ENCODE results near the gene LRRN3. TPM values are rescaled to one million over a fixed set of nuclear protein-coding genes. Genes with fewer than 3 reads are reported as not detected.

LRRN3 gene
- total and polyA plus RNA-seq, 2 donors from 2014 or later, result 0.54 to 1.1 TPM

DNA sequence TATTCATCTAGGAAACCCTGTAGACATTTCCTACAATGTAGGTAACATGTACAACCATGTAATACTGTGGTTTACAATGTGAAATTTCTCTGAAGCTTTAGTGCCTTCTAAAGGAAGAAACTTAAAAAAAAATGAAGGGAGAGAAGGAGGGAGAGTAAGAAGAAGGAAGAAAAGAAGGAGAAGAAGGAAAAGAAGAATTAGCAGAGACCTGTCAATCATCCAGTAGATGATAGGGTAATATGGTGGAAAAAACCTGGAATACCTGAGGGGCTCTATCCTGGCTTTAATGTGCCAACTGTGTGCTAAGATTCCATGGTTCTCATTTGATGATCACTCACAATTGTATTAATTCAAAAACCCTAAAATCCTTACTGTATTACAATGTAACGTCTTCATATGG, 2.6 kb upstream of the LRRN3 start:
- H3K27ac ChIP-seq (ENCODE audit: low read depth in 2 of 2, low read length in 2 of 2), result no peak overlapping the region
- no peaks in the 10 kb centered on the region for H3K4me1 ChIP-seq (ENCODE audit: control insufficient read depth in 2 of 3, insufficient read depth in 2 of 3, low read depth in 1 of 3, low read length in 3 of 3)
- intact Hi-C loops (cut with DNase I), result no loop called here
- no peaks in the 10 kb centered on the region for H3K36me3 ChIP-seq (ENCODE audit: control insufficient read depth in 2 of 3, insufficient read depth in 3 of 3, low read length in 3 of 3)
- H3K9ac ChIP-seq (ENCODE audit: low read length in 3 of 3), result no peak overlapping the region
- TF ChIP-seq, protein P1, sequence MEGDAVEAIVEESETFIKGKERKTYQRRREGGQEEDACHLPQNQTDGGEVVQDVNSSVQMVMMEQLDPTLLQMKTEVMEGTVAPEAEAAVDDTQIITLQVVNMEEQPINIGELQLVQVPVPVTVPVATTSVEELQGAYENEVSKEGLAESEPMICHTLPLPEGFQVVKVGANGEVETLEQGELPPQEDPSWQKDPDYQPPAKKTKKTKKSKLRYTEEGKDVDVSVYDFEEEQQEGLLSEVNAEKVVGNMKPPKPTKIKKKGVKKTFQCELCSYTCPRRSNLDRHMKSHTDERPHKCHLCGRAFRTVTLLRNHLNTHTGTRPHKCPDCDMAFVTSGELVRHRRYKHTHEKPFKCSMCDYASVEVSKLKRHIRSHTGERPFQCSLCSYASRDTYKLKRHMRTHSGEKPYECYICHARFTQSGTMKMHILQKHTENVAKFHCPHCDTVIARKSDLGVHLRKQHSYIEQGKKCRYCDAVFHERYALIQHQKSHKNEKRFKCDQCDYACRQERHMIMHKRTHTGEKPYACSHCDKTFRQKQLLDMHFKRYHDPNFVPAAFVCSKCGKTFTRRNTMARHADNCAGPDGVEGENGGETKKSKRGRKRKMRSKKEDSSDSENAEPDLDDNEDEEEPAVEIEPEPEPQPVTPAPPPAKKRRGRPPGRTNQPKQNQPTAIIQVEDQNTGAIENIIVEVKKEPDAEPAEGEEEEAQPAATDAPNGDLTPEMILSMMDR (IDR thresholded peaks at IDR 0.05; ENCODE audit: borderline replicate concordance, extremely low read depth, insufficient read depth), result no peak
- H3K9me3 ChIP-seq (ENCODE audit: control insufficient read depth in 2 of 3, insufficient read depth in 1 of 3, low read length in 3 of 3), result no peaks in the 10 kb centered on the region
- no peak for FAIRE-seq
- H3K27me3 ChIP-seq (ENCODE audit: control insufficient read depth, insufficient read depth, low read length), result no peaks in the 10 kb centered on the region
- no peak for DNase-seq
- no peak overlapping the region for H3K4me3 ChIP-seq (ENCODE audit: low read length in 3 of 3)

DNA sequence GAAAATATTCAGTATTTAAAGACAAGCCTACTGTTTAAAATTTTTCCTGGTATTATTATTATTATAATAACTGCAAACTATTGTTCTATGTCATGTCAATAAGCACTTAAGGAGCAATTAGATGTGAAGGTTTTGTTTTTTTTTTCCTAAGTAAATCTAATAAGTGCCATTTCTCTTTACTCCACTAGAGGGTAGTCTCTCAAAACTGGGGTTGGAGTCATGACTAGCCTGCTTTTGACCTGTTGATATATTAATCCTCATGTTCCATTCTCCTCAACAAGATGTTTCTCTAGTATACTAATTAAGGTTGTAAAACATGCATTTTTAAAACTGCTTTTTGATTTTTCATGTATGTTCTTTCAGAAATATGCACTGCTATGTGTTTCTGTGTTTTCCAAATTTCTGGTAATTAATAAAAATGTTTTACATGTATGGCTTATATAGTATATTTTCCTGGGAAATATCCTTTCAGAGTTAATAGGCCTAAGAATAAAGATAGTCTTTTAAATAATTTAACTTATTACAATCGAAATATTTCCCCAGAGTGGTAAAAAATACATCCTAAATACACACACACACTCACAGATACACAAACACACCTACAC, 1.0 kb upstream of the LRRN3 start:
- Histone ChIP-seq H3K27ac (ENCODE audit: low read depth in 2 of 2, low read length in 2 of 2) (no peak overlapping the region), H3K4me1 (ENCODE audit: control insufficient read depth in 2 of 3, insufficient read depth in 2 of 3, low read depth in 1 of 3, low read length in 3 of 3) (no peaks in the 10 kb centered on the region), H3K4me3 (ENCODE audit: low read length in 3 of 3) (no peak overlapping the region), H3K9me3 (ENCODE audit: control insufficient read depth in 2 of 3, insufficient read depth in 1 of 3, low read length in 3 of 3) (no peaks in the 10 kb centered on the region), H3K9ac (ENCODE audit: low read length in 3 of 3) (no peak overlapping the region), H3K27me3 (ENCODE audit: control insufficient read depth, insufficient read depth, low read length) (no peaks in the 10 kb centered on the region), H3K36me3 (ENCODE audit: control insufficient read depth in 2 of 3, insufficient read depth in 3 of 3, low read length in 3 of 3) (no peaks in the 10 kb centered on the region)
- TF ChIP-seq, protein P1 (IDR thresholded peaks at IDR 0.05; ENCODE audit: borderline replicate concordance, extremely low read depth, insufficient read depth), result peak; percentile 41
- FAIRE-seq (peak; percentile 93), DNase-seq (peak in 2 of 5 donors; percentile 60 to 62)
- intact Hi-C loops (cut with DNase I), result no loop called here

DNA sequence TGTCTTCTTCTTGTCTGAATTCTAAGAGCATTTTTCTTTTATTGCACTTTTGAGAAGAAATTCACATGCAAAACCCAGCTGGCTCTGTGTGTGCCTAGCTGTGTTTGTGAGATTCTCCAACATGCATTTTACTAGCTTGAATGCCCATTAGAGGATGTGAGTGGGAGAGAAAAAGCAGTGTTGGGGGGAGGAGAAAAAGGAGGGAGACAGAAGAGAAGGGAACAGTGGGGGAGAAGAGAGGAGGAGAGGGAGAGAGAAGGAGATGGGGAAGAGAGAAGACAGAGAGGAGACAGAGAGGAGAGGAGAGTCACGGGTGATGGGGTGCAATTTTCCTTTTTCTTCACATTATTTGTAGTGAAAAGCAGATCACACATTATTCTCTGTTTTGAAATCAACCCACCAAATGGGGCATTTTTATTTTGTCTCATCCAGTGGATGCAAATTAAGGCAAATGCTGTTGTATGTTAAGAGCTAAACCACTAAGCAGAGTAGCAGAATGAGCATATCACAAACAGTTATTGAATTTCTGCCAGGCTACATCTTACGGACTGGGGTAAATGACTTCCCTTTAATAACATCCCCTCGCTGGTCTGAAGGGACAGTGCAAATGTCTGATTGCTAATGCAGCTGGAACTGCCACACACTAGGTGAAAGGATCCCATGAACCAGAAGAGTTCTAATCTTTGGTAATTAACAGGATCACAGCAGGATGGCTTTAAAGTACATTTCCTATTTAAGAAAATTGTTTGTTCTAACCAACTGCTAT, 849 bp downstream of the LRRN3 start:
- Histone ChIP-seq H3K27me3 (ENCODE audit: control insufficient read depth, insufficient read depth, low read length) (no peaks in the 10 kb centered on the region), H3K9ac (ENCODE audit: low read length in 3 of 3) (peak overlapping the region in 1 of 3 donors; percentile 37), H3K27ac (ENCODE audit: low read depth in 2 of 2, low read length in 2 of 2) (no peak overlapping the region), H3K9me3 (ENCODE audit: control insufficient read depth in 2 of 3, insufficient read depth in 1 of 3, low read length in 3 of 3) (no peaks in the 10 kb centered on the region), H3K36me3 (ENCODE audit: control insufficient read depth in 2 of 3, insufficient read depth in 3 of 3, low read length in 3 of 3) (no peaks in the 10 kb centered on the region), H3K4me1 (ENCODE audit: control insufficient read depth in 2 of 3, insufficient read depth in 2 of 3, low read depth in 1 of 3, low read length in 3 of 3) (no peaks in the 10 kb centered on the region), H3K4me3 (ENCODE audit: low read length in 3 of 3) (peak overlapping the region; percentile 13 to 68 (median 44))
- intact Hi-C loops (cut with DNase I), result no loop called here
- TF ChIP-seq, protein P1 (IDR thresholded peaks at IDR 0.05; ENCODE audit: borderline replicate concordance, extremely low read depth, insufficient read depth), result no peak
- no peak for FAIRE-seq
- peak in 1 of 5 donors; percentile 28 for DNase-seq

Measured in kidney (tissue), 14 donors.